ENCODE data around the gene RASL10B.

Gene RASL10B

DNA sequence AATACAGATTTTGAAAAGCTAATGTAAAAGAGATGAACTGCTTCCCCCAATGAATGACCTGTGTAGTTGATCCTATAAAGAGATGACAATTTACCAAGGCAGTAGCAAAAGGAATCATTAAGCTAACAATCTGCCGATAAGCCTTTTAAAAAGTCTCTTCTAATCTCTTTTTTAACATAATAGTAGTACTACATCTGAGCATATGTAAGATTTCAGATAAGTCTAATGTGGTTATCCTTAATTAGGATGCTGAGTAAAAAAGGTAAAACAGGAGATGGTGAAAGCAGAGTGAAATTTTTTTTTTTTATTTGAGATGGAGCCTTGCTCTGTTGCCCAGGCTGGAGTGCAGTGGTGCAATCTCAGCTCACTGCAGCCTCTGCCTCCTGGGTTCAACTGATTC, 26.2 kb upstream of the RASL10B start:
- CTCF ChIA-PET, result interaction anchor here (0.9 kb wide), 1 partner anchor 13 kb away, joined by 3 read pairs; no protein-coding TSS in a partner anchor
- POLR2A ChIA-PET, result interaction anchor here (1.0 kb wide), 1 partner anchor 126 kb away, joined by 3 read pairs; no protein-coding TSS in a partner anchor
- TF ChIP-seq LEF1 (IDR thresholded peaks at IDR 0.05; ENCODE audit: borderline replicate concordance) (no peak), SP1 (IDR thresholded peaks at IDR 0.05) (no peak), ELF4 (IDR thresholded peaks at IDR 0.05) (no peak), ZNF384 (IDR thresholded peaks at IDR 0.05) (no peak), NFRKB (IDR thresholded peaks at IDR 0.05) (no peak)
- no peak for DNase-seq (ENCODE audit: extremely low spot score)

DNA sequence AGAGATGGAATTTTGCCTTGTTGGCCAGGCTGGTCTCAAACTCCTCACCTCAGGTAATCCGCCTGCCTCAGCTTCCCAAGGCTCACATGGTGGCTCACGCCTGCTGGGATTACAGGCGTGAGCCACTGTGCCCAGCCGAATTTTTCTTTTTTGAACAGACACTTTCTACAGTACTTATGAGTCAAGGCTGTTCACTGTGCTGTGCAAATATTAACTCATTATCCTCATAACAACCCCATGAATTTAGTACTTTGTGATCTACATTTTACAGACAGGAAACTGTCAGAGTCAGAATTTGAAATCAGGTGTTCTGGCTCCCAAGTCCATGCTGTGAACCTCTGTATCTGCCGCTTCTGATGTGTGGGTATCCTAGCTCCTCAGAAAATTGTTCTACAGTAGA, 25.7 kb upstream of the RASL10B start:
- no peak for DNase-seq (ENCODE audit: extremely low spot score)
- TF ChIP-seq TARDBP (IDR thresholded peaks at IDR 0.05) (no peak), NFRKB (IDR thresholded peaks at IDR 0.05) (no peak), ELF4 (IDR thresholded peaks at IDR 0.05) (no peak), SUZ12 (IDR thresholded peaks at IDR 0.05) (no peak), BHLHE40 (IDR thresholded peaks at IDR 0.05; ENCODE audit: borderline replicate concordance) (no peak), ZNF384 (IDR thresholded peaks at IDR 0.05) (no peak), FOXK2 (IDR thresholded peaks at IDR 0.05) (no peak), ARNT (IDR thresholded peaks at IDR 0.05) (no peak), FOXM1 (IDR thresholded peaks at IDR 0.05; ENCODE audit: borderline replicate concordance) (no peak), LEF1 (IDR thresholded peaks at IDR 0.05; ENCODE audit: borderline replicate concordance) (no peak), HDGF (IDR thresholded peaks at IDR 0.05; ENCODE audit: borderline replicate concordance) (no peak), CTBP1 (IDR thresholded peaks at IDR 0.05; ENCODE audit: borderline replicate concordance) (no peak), FOXA1 (IDR thresholded peaks at IDR 0.05) (no peak)
- TF ChIP-seq, protein P1, sequence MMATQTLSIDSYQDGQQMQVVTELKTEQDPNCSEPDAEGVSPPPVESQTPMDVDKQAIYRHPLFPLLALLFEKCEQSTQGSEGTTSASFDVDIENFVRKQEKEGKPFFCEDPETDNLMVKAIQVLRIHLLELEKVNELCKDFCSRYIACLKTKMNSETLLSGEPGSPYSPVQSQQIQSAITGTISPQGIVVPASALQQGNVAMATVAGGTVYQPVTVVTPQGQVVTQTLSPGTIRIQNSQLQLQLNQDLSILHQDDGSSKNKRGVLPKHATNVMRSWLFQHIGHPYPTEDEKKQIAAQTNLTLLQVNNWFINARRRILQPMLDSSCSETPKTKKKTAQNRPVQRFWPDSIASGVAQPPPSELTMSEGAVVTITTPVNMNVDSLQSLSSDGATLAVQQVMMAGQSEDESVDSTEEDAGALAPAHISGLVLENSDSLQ (IDR thresholded peaks at IDR 0.05), result no peak
- ChIA-PET POLR2A (interaction anchor here (1.0 kb wide), 1 partner anchor 126 kb away, joined by 3 read pairs; no protein-coding TSS in a partner anchor), CTCF (interaction anchor here (0.9 kb wide), 1 partner anchor 13 kb away, joined by 3 read pairs; no protein-coding TSS in a partner anchor)

DNA sequence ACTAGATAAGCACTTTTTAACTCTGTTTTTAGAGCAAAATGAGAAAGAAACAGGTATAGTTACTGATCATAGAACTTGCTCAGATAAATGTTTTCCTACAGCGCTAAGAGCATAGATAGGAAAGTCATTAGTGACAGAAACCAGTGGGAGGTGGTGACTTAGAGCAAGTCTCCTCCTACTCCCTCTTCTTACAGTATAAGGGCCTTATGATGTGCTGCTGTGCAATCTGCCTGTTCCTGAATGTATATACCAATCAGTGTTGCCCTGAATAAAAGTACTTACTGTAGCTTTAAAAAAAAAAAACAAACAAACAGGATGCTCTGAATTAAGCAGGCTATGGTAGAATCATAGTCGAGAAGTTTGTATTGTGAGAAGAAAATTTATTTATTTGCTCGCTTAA, 23.3 kb upstream of the RASL10B start:
- no peak for DNase-seq (ENCODE audit: extremely low spot score)
- TF ChIP-seq BHLHE40 (IDR thresholded peaks at IDR 0.05; ENCODE audit: borderline replicate concordance) (no peak), TARDBP (IDR thresholded peaks at IDR 0.05) (no peak), SUZ12 (IDR thresholded peaks at IDR 0.05) (no peak), FOXM1 (IDR thresholded peaks at IDR 0.05; ENCODE audit: borderline replicate concordance) (no peak), ARNT (IDR thresholded peaks at IDR 0.05) (no peak), FOXK2 (IDR thresholded peaks at IDR 0.05) (no peak), HDGF (IDR thresholded peaks at IDR 0.05; ENCODE audit: borderline replicate concordance) (no peak), L3MBTL2 (conservative IDR thresholded peaks at IDR 0.05) (no peak), CTBP1 (IDR thresholded peaks at IDR 0.05; ENCODE audit: borderline replicate concordance) (no peak), SP1 (IDR thresholded peaks at IDR 0.05) (no peak), LEF1 (IDR thresholded peaks at IDR 0.05; ENCODE audit: borderline replicate concordance) (no peak), NFRKB (IDR thresholded peaks at IDR 0.05) (no peak), ELF4 (IDR thresholded peaks at IDR 0.05) (no peak), FOXA1 (IDR thresholded peaks at IDR 0.05) (no peak), ZNF384 (IDR thresholded peaks at IDR 0.05) (no peak)
- TF ChIP-seq, protein P1 (IDR thresholded peaks at IDR 0.05), result no peak
- CTCF ChIA-PET, result interaction anchor here (0.6 kb wide), 1 partner anchor 55 kb away, joined by 4 read pairs; no protein-coding TSS in a partner anchor
- POLR2A ChIA-PET, result no interaction called here

- DNase-seq (ENCODE audit: extremely low spot score), result no peak
- TF ChIP-seq, protein P1 (IDR thresholded peaks at IDR 0.05), result no peak
- TF ChIP-seq BHLHE40 (IDR thresholded peaks at IDR 0.05; ENCODE audit: borderline replicate concordance) (no peak), ZNF384 (IDR thresholded peaks at IDR 0.05) (no peak), FOXK2 (IDR thresholded peaks at IDR 0.05) (no peak), SP1 (IDR thresholded peaks at IDR 0.05) (no peak), CTBP1 (IDR thresholded peaks at IDR 0.05; ENCODE audit: borderline replicate concordance) (no peak), NFRKB (IDR thresholded peaks at IDR 0.05) (no peak), ELF4 (IDR thresholded peaks at IDR 0.05) (no peak), SUZ12 (IDR thresholded peaks at IDR 0.05) (no peak), FOXM1 (IDR thresholded peaks at IDR 0.05; ENCODE audit: borderline replicate concordance) (no peak), FOXA1 (IDR thresholded peaks at IDR 0.05) (no peak), HDGF (IDR thresholded peaks at IDR 0.05; ENCODE audit: borderline replicate concordance) (no peak), L3MBTL2 (conservative IDR thresholded peaks at IDR 0.05) (no peak), LEF1 (IDR thresholded peaks at IDR 0.05; ENCODE audit: borderline replicate concordance) (no peak), TARDBP (IDR thresholded peaks at IDR 0.05) (no peak), ARNT (IDR thresholded peaks at IDR 0.05) (no peak)
- CTCF ChIA-PET, result no interaction called here
- POLR2A ChIA-PET, result no interaction called here
These were observed 22.5 kb upstream of the RASL10B start for GRCh38 chr17:35708951-35709350.

GRCh38 chr17:35709874-35710273, 21.6 kb upstream of the RASL10B start:
- no peak for TF ChIP-seq SUZ12 (IDR thresholded peaks at IDR 0.05)
- no peak for TF ChIP-seq SP1 (IDR thresholded peaks at IDR 0.05)
- no peak for TF ChIP-seq FOXM1 (IDR thresholded peaks at IDR 0.05; ENCODE audit: borderline replicate concordance)
- TF ChIP-seq NFRKB (IDR thresholded peaks at IDR 0.05), result no peak
- TF ChIP-seq L3MBTL2 (conservative IDR thresholded peaks at IDR 0.05), result no peak
- no peak for TF ChIP-seq FOXK2 (IDR thresholded peaks at IDR 0.05)
- TF ChIP-seq FOXA1 (IDR thresholded peaks at IDR 0.05), result no peak
- TF ChIP-seq ARNT (IDR thresholded peaks at IDR 0.05), result no peak
- no peak for TF ChIP-seq ELF4 (IDR thresholded peaks at IDR 0.05)
- TF ChIP-seq CTBP1 (IDR thresholded peaks at IDR 0.05; ENCODE audit: borderline replicate concordance), result no peak
- TF ChIP-seq TARDBP (IDR thresholded peaks at IDR 0.05), result no peak
- TF ChIP-seq, protein P1 (IDR thresholded peaks at IDR 0.05), result no peak
- TF ChIP-seq ZNF384 (IDR thresholded peaks at IDR 0.05), result no peak
- TF ChIP-seq LEF1 (IDR thresholded peaks at IDR 0.05; ENCODE audit: borderline replicate concordance), result no peak
- TF ChIP-seq HDGF (IDR thresholded peaks at IDR 0.05; ENCODE audit: borderline replicate concordance), result no peak
- TF ChIP-seq BHLHE40 (IDR thresholded peaks at IDR 0.05; ENCODE audit: borderline replicate concordance), result no peak
- POLR2A ChIA-PET, result no interaction called here
- DNase-seq (ENCODE audit: extremely low spot score), result no peak
- CTCF ChIA-PET, result interaction anchor here (0.7 kb wide), 1 partner anchor 1853 kb away, joined by 4 read pairs; no protein-coding TSS in a partner anchor
